ENCODE data around the gene INPP5A.
"Not testable (repeated sequence)": the region's sequence is repeated elsewhere in the genome, so short reads cannot be mapped to it uniquely, and the experiment has no call there.

The INPP5A gene

DNA sequence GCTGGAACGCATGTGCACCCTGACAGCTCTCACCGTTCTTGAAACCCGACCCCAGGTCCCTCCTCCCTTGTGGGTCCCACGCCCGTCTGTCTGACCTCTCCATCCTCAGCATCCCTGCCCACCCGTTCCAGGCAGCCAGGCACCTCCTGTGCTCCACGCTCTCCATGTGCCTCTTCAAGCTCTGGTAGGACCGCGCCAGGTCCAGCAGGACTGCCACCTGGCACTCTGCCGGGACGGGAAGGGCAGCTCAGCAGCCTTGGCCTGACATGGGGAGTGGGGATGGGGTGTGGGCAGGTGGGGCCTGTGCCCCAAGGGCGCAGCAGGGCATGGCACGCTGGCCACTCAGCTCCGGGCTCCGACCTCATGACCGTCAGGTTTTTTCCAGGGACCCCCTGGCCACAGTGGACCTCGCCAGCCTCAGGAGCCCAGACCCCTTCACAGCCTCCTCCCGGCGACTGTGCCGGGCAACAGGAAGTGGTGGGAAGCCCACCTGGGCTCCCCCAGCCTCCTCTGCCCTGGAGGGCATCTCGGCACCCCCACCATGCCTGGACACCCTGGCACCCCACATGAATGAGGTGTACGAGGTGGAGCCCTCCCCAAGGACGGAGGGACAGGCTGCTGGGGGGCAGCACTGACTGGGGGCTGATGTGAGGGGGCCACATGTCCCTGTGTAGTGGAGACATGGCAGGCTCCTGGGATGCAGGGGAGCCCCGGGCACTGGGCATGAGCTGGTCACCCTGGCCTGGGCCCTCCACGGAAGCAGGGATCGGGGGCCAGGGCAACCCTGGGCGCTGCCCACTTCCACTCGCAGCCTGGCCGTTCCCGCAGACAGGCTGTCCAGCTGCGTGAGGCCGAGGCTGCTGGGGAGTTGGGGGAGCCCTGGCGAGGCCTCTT is 273.5 kb downstream of the INPP5A start:
- DNase-seq = no peak

DNA sequence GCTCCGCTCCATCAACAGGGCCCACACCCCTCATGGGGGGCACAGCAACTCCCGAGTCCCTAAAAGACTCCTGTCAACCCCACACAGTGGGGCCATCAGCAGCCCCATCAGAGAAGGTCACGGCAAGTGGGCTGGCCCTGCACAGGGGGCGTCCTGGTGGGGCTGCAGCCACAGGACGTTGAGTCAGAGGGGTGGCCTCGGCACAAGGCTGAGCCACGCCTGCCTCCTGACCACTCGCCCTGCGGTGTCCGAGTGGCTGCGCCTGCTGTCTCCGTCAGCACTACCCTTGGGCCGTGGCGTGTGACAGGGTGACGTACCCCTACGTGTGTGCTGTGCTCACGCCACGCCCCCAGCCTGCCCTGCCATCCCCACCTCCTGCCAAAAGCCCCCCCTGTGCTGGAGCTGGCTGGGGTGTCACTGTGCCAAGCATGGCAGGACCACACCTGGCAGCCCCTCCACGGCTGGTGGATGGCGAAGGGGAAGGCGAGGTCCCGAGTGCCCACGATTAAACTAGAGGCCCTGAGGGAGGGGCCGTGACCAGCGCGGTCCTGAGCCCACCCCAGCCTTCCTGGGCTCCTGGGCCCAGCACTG is 274.4 kb downstream of the INPP5A start:
- no peak for DNase-seq

DNA sequence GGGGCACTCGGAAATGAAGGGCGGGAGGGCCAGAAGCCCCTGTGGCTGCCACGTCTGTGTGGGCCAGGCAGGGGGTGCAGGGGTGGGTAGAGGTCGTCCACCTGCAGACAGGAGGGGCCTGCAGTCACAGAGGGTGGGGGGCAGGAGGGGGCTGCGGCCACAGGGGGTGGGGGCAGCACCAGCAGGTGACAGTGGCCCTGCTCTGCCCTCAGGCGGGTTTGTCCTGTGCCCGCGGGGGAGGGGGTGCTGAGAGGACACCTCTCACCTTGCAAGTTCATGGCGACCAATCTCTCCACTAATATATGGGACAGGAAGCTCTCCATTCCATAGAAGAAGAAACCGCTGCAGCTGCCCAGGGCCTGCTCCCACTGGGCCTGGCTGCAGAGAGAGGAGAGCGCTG is 274.9 kb downstream of the INPP5A start:
- DNase-seq = no peak

DNA sequence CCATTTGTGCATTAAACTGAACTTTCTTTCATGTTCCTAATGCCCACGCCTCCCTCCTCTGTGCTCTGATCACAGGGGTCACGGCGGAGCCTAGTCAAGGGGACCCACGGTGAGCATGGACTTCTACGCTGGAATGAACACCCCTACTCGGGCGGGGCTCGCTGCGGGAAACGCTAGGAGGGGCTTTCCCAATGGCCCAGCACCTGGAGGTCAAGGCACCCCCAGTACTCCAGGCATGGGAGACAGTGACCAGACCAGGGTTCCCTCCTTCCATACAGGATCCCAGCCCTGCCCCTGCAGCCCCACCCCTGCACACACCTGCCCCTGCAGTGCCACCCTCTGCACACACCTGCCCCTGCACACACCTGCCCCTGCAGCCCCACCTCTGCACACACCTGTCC is 275.4 kb downstream of the INPP5A start:
- no peak for DNase-seq

DNA sequence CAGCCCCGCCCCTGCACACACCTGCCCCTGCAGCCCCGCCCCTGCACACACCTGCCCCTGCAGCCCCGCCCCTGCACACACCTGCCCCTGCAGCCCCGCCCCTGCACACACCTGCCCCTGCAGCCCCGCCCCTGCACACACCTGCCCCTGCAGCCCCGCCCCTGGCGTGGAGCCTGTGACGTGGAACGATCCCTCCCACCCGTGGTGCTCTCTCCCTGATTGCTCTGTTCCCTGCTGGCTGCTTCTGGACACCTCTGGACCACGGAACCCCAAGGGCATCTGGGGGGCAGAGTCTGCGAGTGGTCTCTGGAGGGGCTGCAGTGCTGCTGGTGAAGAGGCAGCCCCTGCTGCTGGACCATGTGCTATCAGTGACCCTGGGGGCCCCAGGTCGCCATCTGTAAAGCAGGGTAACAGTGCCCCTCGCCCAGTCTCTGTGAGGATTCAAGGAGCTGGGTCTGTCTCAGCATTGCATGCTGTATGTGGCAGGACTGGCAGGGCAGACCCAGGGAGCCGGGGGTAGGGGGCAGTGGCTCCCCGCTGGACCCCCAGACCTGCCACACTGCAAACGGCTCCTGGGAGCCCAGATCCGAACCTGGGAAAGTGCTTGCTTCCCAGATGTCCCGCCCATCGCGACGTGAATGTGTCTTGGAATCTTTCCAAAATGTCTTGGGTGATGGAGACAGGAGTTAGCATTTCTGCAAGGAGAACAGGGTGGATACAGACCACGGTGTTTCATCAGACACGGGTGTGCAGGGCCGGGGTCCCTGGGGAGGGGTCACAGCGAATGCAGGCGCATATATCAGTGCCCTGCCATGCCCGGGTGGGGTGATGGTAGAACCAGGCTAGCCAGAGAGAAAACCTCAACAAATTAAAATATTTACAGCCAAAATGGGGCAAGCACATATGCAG is 276.2 kb downstream of the INPP5A start:
- DNase-seq = no peak

DNA sequence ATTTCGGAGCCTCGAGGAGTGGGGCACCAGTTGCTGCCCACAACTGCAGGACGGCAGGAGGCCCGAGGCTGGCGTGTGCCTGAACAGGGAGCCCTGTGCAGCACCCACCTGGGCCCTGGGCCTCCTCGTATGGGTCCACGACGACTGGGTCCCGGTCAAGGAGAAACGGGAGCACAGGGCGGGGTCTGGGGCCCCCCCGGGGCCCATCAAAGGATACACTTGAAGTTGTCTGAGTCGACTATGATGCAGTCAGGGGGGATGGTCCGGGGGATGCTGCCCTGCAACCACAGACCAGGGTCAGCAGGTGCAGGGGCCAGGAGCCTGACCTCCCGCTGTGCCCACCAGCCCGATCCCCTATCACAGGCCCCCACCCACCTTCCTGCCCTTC is 276.9 kb downstream of the INPP5A start:
- no peak for DNase-seq

DNA sequence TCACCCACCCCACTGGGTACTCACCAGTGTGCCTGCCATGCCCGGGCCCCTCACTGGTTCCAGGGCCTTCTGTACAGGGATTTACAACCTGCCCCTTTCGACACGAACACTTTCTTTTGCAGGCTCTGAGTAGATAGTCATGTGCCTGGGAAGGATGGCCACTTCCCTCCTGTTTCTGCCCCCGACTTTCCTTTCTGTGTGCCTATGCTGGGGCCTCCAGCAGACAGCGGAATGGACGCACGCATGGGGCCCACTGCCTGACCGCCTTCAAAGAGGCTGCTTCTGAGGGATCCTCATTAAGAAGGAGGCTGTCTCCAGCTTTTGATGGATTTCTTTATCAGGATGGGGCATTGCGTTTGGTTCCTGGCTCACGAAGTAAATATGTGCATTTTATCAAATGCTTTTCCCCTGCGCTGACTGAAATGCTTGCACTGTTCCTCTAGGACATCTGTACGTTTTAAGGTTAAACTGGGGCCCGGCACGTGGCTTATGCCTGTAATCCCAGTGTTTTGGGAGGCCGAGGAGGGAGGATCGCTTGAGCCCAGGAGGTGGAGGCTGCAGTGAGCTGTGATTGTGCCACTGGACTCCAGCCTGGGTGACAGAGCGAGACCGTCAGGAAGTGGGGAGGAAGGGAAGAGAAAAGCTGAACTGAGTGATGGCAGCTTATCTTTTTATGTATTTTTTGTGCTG is 277.7 kb downstream of the INPP5A start:
- no peak for DNase-seq

DNA sequence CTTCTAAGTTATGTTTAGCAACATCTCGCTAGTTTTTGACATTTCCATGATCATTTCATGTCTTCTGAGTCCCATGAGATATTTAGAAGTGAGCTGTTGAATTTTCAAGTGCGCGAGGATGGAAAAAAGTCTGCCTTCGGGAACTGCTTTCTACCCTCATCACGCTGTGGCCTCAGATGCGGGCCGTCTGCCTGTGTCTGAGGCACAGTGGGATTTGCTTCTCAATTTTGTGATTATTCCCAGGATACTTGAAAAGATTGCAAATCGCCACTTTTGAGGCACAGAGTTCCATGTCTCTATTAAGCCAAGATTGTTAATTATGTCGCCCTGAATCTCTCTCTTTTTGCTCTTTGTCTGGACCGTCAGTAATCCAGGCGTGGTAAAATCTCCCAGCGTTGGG is 279.1 kb downstream of the INPP5A start:
- DNase-seq = no peak

DNA sequence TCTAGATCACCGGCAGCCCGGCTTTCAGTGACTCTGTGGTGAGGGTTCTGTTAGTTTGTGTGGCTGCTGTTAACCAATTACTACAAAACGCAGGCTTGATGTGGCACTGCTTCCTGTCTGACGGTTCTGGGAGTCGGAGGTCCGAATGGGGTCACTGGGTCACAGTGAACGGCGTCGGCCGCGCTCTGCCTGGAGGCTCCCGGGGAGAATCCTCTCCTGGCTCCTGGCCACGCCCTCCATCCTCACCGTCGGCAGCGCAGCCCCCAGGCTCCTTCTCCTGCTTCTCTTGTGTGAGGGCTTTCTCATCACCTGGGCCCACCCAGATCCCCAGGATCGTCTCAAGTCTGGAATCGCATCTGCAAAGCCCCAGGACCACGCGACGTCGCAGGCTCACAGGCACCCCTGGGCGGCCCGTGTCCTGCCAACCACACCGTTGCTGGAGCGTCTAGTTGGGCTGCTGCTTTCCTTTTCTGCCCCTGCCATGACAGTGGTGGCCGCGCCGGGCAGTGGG is 280.2 kb downstream of the INPP5A start:
- DNase-seq = no peak

DNA sequence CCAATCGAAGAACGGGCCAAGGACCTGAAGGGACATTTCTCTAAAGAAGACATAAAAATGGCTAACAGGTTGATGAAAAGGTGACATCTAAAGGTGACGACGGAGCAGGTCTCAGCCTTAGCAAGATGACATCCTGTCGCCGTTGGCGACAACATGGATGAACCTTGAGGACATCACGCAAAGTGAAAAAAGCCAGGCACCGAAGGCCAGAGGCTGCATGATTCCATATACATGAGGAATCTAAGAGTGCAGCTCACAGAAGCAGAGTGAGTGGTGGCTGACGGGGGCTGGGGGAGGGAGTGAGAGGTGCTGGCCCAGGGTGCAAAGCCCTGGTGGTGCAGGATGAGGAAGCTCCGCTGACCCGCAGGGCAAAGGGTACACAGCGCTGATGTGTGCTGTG is 282.5 kb downstream of the INPP5A start:
- DNase-seq = no peak

DNA sequence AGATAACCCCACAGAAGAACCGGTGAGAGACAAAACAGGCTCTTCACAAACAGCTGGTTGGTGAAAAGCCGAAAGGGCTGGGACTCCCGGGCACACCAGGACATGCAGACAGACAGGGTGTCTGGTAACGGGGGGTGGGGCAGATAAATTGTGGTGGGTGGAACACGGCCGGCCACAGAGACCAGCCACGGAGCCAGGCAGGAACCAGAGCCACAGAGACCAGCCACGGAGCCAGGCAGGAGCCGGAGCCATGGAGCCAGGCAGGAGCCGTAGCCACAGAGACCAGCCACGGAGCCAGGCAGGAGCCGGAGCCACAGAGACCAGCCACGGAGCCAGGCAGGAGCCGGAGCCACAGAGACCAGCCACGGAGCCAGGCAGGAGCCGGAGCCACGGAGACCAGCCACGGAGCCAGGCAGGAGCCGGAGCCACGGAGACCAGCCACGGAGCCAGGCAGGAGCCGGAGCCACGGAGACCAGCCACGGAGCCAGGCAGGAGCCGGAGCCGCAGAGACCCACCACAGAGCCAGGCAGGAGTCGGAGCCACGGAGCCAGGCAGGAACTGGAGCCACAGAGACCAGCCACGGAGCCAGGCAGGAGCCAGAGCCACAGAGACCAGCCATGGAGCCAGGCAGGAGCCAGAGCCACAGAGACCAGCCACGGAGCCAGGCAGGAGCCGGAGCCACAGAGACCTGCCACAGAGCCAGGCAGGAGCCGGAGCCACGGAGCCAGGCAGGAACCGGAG is 288.4 kb downstream of the INPP5A start:
- not testable (repeated sequence) for DNase-seq

DNA sequence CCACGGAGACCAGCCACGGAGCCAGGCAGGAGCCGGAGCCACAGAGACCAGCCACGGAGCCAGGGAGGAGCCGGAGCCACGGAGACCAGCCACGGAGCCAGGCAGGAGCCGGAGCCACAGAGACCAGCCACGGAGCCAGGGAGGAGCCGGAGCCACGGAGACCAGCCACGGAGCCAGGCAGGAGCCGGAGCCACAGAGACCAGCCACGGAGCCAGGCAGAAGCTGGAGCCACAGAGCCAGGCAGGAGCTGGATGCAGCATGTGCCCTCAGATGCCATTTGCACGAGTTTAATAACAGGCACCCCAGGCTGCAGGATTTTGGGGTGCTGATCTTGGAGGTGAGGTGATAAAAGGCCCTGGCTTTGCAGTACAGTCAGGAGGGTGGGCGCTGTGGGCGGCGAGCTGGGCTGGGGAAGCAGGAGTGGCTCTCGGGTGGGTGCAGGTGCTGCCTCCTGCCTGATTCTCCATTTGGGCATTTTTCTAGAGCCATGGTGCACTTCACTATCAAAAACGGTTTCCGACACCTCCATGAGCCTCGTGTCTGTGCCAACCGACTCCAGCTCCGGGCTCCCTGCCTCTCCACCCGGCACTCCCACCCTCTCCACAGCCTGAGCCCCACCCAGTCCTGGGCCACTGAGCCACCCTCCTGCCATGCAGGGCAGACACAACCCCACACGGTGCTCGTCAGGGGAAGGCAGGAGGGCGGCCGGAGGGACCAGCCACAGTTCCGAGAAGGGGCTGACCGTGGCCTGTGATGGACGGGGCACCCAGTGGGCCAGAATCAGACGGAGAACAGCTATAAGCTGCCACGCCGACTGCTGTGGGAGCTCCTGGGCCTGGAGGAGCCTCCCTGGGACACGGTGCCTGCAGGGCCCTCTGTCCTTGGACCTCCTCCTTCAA is 289.2 kb downstream of the INPP5A start:
- DNase-seq = no peak

DNA sequence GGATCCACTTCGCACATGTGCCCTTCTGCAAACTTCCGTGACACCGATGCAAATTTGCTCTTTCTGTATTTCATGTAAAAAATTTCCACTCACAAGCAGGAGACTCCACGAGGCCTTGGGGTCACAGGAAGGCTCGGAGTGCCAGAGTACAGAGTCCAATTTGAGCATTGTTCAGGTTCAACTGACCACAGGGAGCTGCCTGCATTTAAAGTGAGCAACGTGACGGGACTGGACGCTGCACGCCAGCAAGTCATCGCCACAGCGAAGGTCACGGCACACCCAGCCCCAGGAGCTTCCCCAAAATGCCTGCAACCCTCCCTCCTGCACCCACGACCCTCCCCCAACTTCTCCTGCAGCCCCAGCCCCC is 289.8 kb downstream of the INPP5A start:
- DNase-seq = no peak

DNA sequence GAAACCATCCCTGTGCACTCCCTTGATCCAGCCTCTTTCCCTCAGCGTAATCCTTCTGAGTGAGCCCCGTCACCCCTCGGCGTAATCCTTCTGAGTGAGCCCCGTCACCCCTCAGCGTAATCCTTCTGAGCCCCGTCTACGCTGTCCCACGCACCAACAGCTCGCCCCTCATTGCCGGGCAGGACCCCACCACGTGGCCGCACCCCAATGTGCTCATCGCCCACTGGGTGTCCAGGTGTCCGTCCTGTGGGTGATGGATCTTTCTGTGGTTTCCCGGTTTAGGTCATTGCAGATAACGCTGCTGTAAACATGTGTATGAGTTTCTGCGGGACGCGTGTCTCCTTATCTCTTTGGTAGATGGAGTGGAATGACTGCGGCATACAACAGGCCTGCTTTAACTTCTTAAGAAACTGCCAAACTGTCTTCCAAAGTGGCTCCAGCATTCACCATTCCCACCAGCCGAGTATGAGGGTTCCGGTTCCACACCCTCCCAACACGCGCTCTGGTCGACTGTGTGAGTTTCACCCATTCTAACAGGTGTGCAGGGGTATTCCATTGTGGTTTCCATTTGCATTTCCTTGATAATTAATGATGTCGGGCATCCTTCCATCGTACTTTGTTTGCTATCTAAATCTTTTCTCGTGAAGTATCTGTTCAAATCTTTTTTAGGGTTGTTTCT is 290.4 kb downstream of the INPP5A start:
- no peak for DNase-seq

DNA sequence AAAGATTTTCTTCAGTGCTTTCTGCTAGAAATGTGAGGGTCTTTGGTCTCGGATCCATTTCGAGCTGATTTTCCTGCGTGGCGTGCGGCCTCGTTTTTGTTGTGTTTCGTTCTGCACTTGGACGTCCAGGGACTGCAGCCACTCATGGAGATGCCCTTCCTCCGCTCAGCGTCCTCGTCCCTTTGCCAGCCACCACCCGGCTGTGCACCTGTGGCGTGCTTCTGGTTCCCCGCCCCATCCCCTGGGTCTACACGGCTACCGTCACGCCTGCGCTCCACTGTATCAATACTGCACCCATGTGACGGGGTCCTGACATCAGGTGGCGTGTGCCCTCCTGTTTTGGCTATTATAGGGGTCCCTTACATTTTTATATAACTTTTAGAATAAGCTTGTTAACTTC is 291.1 kb downstream of the INPP5A start:
- DNase-seq = no peak

DNA sequence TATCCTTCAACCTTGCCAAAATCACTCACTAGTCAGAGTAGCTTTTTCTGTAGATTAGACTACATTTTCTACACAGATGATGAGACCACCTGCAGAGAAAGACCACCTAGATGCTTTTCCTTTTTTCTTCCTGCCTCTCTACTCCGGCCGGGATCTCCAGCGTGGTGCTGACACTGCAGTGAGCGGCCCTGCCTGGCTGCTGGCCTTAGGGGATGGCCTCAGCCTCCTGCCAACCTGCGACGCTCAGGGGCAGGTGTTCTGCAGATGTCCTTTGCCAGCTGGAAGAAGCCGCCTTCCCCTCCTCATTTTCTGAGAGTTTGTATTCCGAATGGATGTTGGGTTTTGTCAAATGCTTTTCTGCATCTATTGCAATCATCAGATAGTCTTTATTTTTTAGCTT is 291.8 kb downstream of the INPP5A start:
- no peak for DNase-seq

DNA sequence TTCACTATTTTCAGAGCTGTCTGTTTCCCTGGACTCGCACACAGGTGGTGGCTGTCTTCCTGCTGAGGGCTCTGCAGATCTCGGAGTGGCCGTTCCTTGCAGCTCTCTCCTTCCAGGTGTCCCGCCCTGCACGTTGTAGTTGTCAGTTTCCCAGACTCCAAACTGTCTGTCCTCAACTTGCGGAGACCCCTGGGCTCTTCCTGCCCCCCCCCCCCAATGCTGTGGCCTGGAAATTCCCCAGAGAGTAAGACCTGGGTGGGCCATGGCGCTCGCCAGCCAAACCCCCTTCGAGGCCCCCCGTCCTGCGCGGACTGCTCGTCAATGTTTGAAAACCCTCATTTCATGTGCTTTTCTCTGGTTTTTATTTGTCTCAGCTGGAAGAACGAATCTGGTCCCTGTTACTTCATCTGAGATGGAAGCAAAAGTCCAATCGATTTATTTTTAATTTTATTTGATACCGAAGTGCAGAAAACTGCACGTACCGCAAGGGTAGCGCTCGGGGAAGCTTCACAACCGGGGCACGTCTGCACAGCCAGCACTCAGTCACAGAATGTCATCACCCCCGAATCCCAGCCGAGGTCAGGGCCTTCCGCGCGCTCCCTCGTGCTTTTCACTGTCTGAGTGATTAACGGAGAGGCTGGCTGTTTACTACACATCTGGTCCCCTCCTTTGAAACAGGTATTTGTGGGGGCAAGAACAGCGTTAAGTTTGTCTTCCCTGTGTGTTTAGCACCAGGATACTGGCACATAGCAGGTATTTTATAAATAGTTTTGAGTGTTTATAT is 294.8 kb downstream of the INPP5A start:
- no peak for DNase-seq

All from activated CD4-positive, alpha-beta T cell treated with anti-CD3 and anti-CD28 coated beads for 48 hours (primary cell).